GM12878 (cell line): ENCODE data around the gene HMGCL.

Experiments used
- BHLHE40 ChIP-seq, 2 experiments: fragments of 450-650 bp in 1 of 2; IDR thresholded peaks; 2 replicates each; pipeline ENCODE4 v1.6.1; 2011 to 2017; ENCODE audit warnings: low read depth in 2 of 2, borderline replicate concordance in 1 of 2, improper control_type of control experiment in 1 of 2, low read length in 1 of 2, mild to moderate bottlenecking in 1 of 2
- CREB1 ChIP-seq: IDR thresholded peaks from 2 replicates; pipeline ENCODE4 v1.6.1; 2012; ENCODE audit warnings: low read depth, mild to moderate bottlenecking, inconsistent platforms
- MXI1 ChIP-seq: fragments of 150-350 bp; IDR thresholded peaks from 2 replicates; pipeline ENCODE4 v1.6.1; 2011; ENCODE audit warnings: low read depth, mild to moderate bottlenecking, inconsistent platforms, low read length, improper control_type of control experiment

DNA sequence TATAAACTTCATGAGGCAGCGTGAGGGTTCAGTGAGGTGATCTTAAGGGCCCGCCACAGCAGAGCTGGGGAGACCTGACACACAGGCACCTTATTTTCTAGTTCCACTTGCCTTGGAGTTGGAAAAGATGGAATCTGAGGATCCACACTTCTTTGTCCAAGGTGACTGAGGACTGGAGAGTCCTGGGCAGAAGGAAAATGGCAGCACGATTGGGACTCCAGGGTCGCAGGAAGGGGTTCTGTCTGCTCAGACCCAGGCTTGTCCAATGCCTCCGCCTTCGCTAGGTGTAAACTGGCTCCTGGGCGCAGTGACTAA, 26.0 kb downstream of the HMGCL start:
- TF ChIP-seq CREB1 (no peak), BHLHE40 (IDR thresholded peaks at IDR 0.05; ENCODE audit: borderline replicate concordance in 1 of 2, low read depth in 2 of 2, low read length in 1 of 2) (no peak), MXI1 (no peak)
